Ovary (tissue), 3 donors: ENCODE data around the gene CD28.

Experiments
- EP300 ChIP-seq: sonication (generic); formaldehyde crosslinking; IDR thresholded peaks from one replicate; pipeline ENCODE4 v1.6.1; 2017; ENCODE audit warnings: antibody characterized with exemption
- TF ChIP-seq, protein P1 (sequence below), 3 donors: fragments of 450-650 bp in 2 of 3; fragments of 200-600 bp in 1 of 3; IDR thresholded peaks; one replicate each; pipeline versions ENCODE4 v1.5.1 to v1.8.0; 2016 to 2022; ENCODE audit warnings: antibody characterized with exemption in 3 of 3, mild to moderate bottlenecking in 1 of 3
- donor health status: DM: no; HTN: no; CAD: no.

DNA sequence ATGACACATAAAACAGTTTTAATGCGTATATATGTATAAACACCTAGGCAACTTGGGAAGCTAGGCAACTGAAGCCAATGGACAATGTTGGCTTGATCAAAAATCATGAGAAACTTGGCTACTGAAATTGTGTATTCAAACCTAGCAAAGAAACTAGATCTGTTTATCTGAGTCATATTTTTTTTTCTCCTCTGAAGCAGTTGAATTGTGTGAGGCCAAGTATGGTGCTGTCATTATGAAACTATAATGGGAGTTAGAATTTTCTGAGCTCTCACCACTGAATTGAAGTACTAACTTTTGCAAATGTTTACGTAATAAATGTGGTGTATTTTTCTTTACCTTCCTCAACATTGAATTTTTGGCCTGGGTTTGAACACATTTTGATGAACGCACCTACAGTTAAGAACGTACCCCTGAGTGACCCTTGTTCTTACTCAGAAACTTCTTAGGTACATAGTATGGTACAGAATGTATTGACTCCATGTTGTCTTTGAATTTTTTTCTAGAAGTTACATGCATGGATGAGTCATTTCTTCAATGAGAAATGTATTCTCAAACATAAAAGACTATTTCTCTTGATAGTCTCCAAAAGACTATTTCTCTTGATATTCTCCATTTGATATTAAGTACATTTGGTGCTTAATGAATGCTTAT is 23.8 kb downstream of the CD28 start:
- TF ChIP-seq, protein P1, sequence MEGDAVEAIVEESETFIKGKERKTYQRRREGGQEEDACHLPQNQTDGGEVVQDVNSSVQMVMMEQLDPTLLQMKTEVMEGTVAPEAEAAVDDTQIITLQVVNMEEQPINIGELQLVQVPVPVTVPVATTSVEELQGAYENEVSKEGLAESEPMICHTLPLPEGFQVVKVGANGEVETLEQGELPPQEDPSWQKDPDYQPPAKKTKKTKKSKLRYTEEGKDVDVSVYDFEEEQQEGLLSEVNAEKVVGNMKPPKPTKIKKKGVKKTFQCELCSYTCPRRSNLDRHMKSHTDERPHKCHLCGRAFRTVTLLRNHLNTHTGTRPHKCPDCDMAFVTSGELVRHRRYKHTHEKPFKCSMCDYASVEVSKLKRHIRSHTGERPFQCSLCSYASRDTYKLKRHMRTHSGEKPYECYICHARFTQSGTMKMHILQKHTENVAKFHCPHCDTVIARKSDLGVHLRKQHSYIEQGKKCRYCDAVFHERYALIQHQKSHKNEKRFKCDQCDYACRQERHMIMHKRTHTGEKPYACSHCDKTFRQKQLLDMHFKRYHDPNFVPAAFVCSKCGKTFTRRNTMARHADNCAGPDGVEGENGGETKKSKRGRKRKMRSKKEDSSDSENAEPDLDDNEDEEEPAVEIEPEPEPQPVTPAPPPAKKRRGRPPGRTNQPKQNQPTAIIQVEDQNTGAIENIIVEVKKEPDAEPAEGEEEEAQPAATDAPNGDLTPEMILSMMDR (IDR thresholded peaks at IDR 0.05) = no peak
- TF ChIP-seq EP300 = no peak
